GM12801 (cell line): ENCODE results near the gene SOCS3.

Source experiments
- CTCF ChIP-seq: IDR thresholded peaks from one replicate; pipeline ENCODE4 v1.5.1; 2011; ENCODE audit warnings: control low read depth; ENCODE audit not compliant: insufficient read length; ENCODE audit errors: extremely low read depth

Gene SOCS3, protein sequence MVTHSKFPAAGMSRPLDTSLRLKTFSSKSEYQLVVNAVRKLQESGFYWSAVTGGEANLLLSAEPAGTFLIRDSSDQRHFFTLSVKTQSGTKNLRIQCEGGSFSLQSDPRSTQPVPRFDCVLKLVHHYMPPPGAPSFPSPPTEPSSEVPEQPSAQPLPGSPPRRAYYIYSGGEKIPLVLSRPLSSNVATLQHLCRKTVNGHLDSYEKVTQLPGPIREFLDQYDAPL

GRCh38 chr17:78359997-78360370 lies at the start of gene SOCS3:
Gene SOCS3 (minus strand): TSS chr17:78360077. CDS start chr17:78359095, 982 bp downstream.
- TF ChIP-seq CTCF: no peak

DNA sequence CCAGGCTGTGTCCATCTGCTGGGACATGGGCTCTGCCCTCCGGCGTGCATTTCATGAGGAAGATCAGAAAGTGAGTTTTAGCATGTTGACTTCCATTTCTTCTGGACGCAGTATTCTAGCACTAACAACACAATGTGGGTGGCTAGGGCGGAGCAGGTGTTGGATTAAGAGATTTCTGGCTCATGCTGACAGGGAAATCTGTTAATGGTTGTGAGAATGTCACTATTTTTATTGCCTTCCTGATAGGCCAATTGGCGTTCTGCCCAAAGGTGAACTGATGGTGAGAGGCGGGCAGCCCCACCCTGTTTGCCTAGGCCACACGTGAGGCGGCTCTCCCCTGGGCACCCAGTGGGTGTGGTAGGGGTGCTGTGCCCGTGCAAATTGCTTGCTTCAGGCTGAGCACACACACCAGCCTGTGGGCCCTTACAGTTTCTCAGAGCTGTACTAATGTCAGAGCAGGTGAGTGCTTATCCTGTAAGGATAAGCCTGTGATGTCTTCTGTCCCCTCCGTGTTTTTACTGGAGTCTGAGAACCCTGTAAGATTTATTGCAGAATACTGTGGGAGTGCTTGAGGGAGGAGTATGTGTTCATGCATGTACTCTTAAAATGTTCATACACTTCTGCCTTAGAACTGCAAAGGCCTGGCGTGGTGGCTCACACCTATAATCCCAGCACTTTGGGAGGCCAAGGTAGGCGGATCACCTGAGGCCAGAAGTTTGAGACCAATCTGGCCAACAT lies 49.5 kb upstream of the SOCS3 start:
- TF ChIP-seq CTCF: no peak

- TF ChIP-seq CTCF: no peak
These were observed 48.7 kb upstream of the SOCS3 start for GRCh38 chr17:78408476-78409050.

DNA sequence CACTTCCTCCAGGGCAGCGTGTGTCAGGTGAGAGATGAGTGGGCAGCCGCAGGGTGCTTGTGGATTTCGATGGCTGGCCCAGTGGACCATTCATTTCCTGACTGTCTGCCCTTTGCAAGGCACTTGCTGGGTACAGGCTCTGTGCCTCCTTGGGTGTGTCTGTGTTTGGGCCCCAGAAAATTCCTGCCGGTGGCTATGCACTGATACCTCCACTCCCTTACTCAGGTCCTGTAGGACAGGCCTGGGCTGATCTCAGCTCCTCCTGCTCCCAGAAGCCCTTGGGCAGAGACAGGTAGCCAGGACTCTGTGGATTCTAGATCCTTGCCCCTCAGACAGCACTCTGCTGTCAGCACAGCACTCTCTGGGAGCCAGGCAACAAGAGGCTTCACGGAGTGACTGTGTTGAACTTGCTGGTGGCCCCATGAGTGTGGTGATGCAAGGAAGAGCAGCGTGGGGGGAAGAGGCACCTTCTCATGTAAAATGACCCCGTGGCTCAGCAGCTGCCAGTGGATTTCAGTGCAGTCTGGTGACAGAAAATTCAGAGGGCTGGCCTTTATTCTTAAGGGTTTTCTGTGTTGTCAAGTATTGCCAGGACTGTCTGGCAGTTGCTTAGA lies 47.6 kb upstream of the SOCS3 start:
- TF ChIP-seq CTCF: no peak

GRCh38 chr17:78406920-78407319 lies 47.0 kb upstream of the SOCS3 start:
- no peak for TF ChIP-seq CTCF

DNA sequence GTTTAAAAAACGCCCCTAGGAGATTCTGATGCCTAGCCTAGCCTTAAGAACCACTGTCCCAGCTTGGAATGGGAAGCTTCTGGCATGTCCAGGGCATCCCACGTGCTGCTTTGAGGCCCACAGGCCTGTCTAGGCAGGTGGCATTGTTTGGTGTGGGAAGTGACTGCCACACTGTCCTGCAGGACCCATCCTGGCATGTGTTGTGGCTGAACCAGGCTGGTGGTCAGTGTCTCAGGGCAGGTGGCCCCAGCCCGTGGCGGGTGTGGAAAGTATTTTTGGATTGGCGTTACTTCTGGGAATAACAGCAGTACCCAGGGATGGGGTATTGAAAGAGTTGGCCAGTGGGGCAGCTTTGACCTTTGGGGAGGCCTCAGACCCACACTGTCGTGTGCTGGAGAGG lies 46.5 kb upstream of the SOCS3 start:
- TF ChIP-seq CTCF: no peak

GRCh38 chr17:78403822-78404221 lies 43.9 kb upstream of the SOCS3 start:
- TF ChIP-seq CTCF: no peak
